ENCODE data around the gene DDAH2.

Gene DDAH2

DNA sequence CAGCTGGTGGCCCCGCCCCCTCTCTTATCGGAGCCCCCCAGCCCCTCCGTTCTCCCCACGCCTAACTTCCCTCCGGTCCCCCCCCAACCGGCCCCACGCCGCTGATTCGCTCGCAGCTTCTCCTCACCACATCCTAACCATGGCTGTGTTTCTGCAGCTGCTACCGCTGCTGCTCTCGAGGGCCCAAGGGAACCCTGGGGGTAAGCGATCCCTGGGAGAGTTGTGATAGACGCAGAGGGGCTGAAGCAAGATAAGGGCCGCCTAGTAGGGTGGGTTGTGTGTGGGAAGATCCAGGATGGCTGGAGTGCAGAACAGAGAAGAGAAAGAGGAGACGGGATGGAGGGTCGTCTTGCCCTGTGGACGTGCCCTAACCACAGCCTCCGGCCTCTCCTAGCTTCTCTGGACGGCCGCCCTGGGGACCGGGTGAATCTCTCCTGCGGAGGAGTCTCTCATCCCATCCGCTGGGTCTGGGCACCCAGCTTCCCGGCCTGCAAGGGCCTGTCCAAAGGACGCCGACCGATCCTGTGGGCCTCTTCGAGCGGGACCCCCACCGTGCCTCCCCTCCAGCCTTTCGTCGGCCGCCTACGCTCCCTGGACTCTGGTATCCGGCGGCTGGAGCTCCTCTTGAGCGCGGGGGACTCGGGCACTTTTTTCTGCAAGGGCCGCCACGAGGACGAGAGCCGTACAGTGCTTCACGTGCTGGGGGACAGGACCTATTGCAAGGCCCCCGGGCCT is 5.7 kb downstream of the DDAH2 start, which contains the start of gene MPIG6B:
TSS of gene MPIG6B (plus strand) at position 129 of the 735 bp plus-strand sequence. CDS start at position 140, 11 bp downstream.
- TF ChIP-seq, protein P1, sequence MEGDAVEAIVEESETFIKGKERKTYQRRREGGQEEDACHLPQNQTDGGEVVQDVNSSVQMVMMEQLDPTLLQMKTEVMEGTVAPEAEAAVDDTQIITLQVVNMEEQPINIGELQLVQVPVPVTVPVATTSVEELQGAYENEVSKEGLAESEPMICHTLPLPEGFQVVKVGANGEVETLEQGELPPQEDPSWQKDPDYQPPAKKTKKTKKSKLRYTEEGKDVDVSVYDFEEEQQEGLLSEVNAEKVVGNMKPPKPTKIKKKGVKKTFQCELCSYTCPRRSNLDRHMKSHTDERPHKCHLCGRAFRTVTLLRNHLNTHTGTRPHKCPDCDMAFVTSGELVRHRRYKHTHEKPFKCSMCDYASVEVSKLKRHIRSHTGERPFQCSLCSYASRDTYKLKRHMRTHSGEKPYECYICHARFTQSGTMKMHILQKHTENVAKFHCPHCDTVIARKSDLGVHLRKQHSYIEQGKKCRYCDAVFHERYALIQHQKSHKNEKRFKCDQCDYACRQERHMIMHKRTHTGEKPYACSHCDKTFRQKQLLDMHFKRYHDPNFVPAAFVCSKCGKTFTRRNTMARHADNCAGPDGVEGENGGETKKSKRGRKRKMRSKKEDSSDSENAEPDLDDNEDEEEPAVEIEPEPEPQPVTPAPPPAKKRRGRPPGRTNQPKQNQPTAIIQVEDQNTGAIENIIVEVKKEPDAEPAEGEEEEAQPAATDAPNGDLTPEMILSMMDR (IDR thresholded peaks at IDR 0.05; ENCODE audit: control extremely low read depth, extremely low read depth, low read depth, missing control alignments) = no peak
- POLR2A ChIA-PET = interaction anchor here (0.6 kb wide), 1 partner anchor 39 kb away, joined by 5 read pairs; no protein-coding TSS in a partner anchor
- CTCF ChIA-PET = interaction anchor here (0.9 to 2.0 kb wide), 5 partner anchors 9 to 39 kb away, joined by 3 to 7 read pairs (median 4); partner anchors contain the start of gene CLIC1
- DNase-seq (ENCODE audit: extremely low spot score) = no peak

DNA sequence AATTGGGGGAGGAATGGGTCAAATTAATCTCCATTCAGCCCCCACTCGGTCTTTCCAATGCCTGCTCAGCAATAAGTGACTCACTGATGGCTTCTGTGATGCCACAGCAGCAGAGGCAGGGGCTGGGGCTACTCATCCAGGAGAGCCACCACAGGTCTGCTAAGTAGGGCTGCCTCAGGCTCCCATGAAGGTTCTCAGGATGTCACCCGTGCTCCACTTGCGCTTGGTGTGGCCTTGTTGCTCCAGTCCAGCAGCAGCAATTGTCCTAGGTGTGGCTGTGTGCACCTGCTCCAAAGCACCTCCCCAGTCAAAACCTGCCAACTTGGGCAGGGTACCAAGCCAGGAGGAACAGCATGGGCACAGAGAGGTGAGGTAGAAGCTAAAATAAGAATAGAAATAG is 6.9 kb downstream of the DDAH2 start:
- DNase-seq (ENCODE audit: extremely low spot score) = no peak
- ChIA-PET POLR2A (interaction anchor here (0.7 kb wide), 1 partner anchor 141 kb away, joined by 3 read pairs; the partner anchor contains the start of gene NEU1), CTCF (interaction anchor here (0.8 to 1.5 kb wide), 2 partner anchors 10 to 14 kb away, joined by 3 to 4 read pairs; partner anchors contain the start of gene CLIC1)
- TF ChIP-seq, protein P1 (IDR thresholded peaks at IDR 0.05; ENCODE audit: control extremely low read depth, extremely low read depth, low read depth, missing control alignments) = no peak

DNA sequence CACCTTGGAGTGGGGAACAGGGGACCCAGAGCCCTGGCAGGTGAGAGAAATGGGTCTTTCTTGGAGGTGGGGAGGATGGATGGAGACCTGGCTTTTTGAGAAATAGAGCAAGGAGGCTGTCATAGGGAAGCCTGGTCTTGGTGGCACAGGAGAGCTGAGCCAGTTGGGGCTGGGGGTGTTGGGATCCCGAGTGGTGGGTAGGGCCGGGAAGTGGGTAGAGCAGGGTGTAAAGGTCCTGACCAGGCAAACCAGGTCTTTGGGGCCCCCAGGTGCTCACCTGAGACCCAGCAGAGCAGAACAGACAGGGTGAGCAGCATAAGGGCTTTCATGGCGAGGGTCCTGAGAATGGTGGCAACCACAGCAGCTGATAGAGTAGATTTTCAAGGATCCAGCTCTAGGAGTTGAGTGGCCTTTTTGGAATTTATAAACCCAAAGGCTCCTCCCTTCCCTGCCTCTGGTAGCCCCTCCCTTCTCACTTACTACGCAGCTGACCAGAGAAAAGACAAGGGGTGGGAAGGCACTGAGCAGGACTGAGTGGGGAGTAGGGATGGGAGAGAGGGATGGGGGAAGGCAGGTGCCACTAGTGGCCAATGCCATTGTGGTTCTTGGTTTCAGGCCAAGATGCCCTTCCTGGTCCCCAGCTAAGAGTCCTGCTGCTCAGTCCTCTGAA is 7.6 kb downstream of the DDAH2 start, which contains the start of gene LY6G6C:
TSS of gene LY6G6C (minus strand) at position 396 of the 670 bp plus-strand sequence. CDS start at position 329, 67 bp downstream.
- no peak for DNase-seq (ENCODE audit: extremely low spot score)
- ChIA-PET CTCF (interaction anchor here (0.8 to 1.3 kb wide), 2 partner anchors 8 to 10 kb away, joined by 3 to 6 read pairs; partner anchors contain the start of gene DDAH2), POLR2A (interaction anchor here (0.6 to 0.7 kb wide), 2 partner anchors 109 to 141 kb away, joined by 3 to 7 read pairs; partner anchors contain the start of gene NEU1)
- TF ChIP-seq, protein P1 (IDR thresholded peaks at IDR 0.05; ENCODE audit: control extremely low read depth, extremely low read depth, low read depth, missing control alignments) = no peak

DNA sequence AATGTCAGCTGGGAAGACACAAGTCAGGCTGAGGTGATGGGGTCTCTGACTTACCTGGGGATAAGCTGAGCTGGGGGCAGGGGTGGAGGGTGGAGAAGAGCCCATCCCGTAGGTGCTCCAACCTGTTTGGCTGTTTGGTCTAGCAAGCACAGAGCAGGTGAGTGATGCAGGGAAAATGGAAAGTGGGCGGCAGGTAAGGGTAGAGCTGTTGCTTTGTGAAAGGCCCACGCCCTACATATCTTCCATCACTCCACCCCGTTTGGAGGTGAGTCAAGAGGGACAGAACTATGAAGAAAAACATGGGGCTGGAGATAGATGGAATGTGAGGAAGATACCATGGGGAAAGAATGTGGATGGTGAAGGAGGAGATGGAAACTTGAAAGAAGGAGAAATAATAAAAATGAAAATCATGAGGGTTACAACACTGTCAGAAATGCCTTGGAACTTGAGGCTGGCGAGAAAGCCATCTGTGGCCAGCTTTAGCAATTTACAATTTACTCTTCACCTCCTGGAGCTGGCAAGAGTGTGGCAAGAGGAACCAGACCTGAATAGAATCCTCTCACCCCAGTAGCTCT is 8.8 kb downstream of the DDAH2 start:
- DNase-seq (ENCODE audit: extremely low spot score) = no peak
- CTCF ChIA-PET = interaction anchor here (0.9 to 1.4 kb wide), 3 partner anchors 9 to 17 kb away, joined by 3 to 6 read pairs (median 4); partner anchors contain the start of genes ABHD16A and DDAH2
- TF ChIP-seq, protein P1 (IDR thresholded peaks at IDR 0.05; ENCODE audit: control extremely low read depth, extremely low read depth, low read depth, missing control alignments) = no peak
- POLR2A ChIA-PET = no interaction called here

DNA sequence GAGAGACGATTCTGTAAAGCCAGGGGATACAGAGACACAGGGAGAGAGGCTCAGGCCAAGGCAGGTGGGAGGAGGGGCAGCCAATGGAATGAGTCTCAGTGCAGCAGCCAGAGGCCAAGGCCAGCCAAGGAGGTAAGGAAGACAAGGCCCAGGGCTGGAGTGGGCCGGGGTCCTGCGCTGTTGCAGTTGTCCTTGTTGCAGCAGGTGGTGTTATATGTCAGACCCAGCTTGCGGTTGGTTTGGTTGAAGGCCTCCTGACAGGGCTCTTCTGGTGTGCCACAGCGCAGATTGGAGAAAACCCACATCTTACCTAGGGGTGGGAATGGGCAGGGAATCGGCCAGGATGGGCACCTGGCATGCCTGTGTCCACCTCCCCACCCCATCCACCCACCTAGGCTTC is 10.1 kb downstream of the DDAH2 start:
- ChIA-PET POLR2A (no interaction called here), CTCF (no interaction called here)
- TF ChIP-seq, protein P1 (IDR thresholded peaks at IDR 0.05; ENCODE audit: control extremely low read depth, extremely low read depth, low read depth, missing control alignments) = no peak
- DNase-seq (ENCODE audit: extremely low spot score) = no peak

DNA sequence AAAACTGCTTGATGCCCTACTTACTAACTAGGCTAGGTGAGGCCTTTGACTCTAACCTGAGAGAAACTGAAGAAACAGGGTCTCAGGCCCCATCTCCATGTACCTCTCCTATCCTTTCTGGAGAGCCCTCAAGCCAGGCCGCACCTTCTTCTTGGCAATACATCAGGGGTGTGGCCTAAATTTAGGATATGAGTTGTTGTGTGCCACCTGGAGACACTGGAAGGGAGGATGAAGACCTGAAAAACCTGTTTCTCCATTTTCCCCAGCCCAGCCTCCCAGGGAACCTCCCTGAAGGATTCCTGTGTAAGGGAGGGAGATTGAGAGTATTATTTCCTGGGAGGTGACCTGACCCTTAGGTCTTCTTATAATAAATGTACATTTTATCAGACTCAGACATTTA is 10.8 kb downstream of the DDAH2 start:
- CTCF ChIA-PET = no interaction called here
- POLR2A ChIA-PET = no interaction called here
- TF ChIP-seq, protein P1 (IDR thresholded peaks at IDR 0.05; ENCODE audit: control extremely low read depth, extremely low read depth, low read depth, missing control alignments) = no peak

More for the DNA sequence above, 10.8 kb downstream of the DDAH2 start:
- no peak for DNase-seq (ENCODE audit: extremely low spot score)
